GM12878 (cell line): ENCODE data around the gene EBF3. TPM values are rescaled to one million over a fixed set of nuclear protein-coding genes. Genes with fewer than 3 reads are reported as not detected.

ENCODE experiments used
- ATAC-seq: fragments of 200-7000 bp; cut with Tn5 transposase; 3 replicates; pipeline ENCODE4 v1.9.1; 2020; ENCODE audit warnings: mild to moderate bottlenecking, moderate library complexity
- BruUV-seq: library from RNA; stranded (reverse); fragments of 400-500 nt; replicated peaks from 2 replicates; lab custom pipeline; 2021; lab: Mats Ljungman, UMichigan
- CTCF ChIA-PET: fragments of 300-600 bp; sonication (Branson Sonifier 250); formaldehyde crosslinking; extraction: SDS; loops from one replicate; lab custom pipeline; 2021; ENCODE audit warnings: inconsistent platforms; lab: Yijun Ruan, JAX
- POLR2A ChIA-PET: fragments of 350-600 bp; formaldehyde crosslinking; extraction: SDS; loops from one replicate; lab custom pipeline; 2021; ENCODE audit warnings: inconsistent platforms; lab: Charles Lee
- RAD21 ChIA-PET: fragments of 300-600 bp; sonication (Branson Sonifier 250); formaldehyde crosslinking; loops from one replicate; lab custom pipeline; 2023; ENCODE audit warnings: antibody characterized with exemption; ENCODE audit not compliant: unreplicated experiment; lab: Charles Lee
- SMC1A ChIA-PET: fragments of 300-600 bp; sonication (Branson Sonifier 250); formaldehyde crosslinking; loops from one replicate; lab custom pipeline; 2023; ENCODE audit not compliant: unreplicated experiment, uncharacterized antibody; lab: Charles Lee
- DNase-seq: peaks from one replicate; pipeline ENCODE4 v3.0.0-alpha.2; 2011; ENCODE audit warnings: low read depth, low spot score
- FAIRE-seq: peaks from 3 replicates; lab custom pipeline; 2011; peaks lifted over from hg19 to GRCh38; lab: Jason Lieb, UNC
- H2AFZ ChIP-seq: 2 replicates; pipeline ENCODE4 v1.6.0; 2011; ENCODE audit warnings: low read depth, low read length, control low read depth; ENCODE audit not compliant: control insufficient read depth
- H3K27ac ChIP-seq: 2 replicates; pipeline ENCODE4 v1.5.1; 2011; ENCODE audit warnings: control low read depth; ENCODE audit not compliant: control insufficient read depth, insufficient read depth
- H3K27me3 ChIP-seq, 2 experiments: replicated peaks in 1 of 2; 2 replicates each; pipeline versions ENCODE4 v1.6.0 to v1.6.1; 2011; ENCODE audit warnings: low read length in 1 of 2; ENCODE audit not compliant: control insufficient read depth in 2 of 2, insufficient read depth in 2 of 2
- H3K36me3 ChIP-seq, 2 experiments: 2 replicates each; pipeline ENCODE4 v1.5.1; 2011; ENCODE audit warnings: low read length in 1 of 2; ENCODE audit not compliant: control insufficient read depth in 2 of 2, insufficient read depth in 2 of 2
- H3K4me1 ChIP-seq: 2 replicates; pipeline ENCODE4 v1.6.1; 2011; ENCODE audit warnings: mild to moderate bottlenecking, low read length, moderate library complexity, mixed read lengths; ENCODE audit not compliant: control insufficient read depth, insufficient read depth
- H3K4me2 ChIP-seq: 2 replicates; pipeline ENCODE4 v1.6.0; 2011; ENCODE audit warnings: control low read depth; ENCODE audit not compliant: control insufficient read depth, insufficient read depth
- H3K4me3 ChIP-seq: fragments of 200-600 bp; sonication (generic); 2 replicates; pipeline ENCODE4 v1.5.1; 2016
- H3K79me2 ChIP-seq: 2 replicates; pipeline ENCODE4 v1.6.0; 2011; ENCODE audit warnings: low read length; ENCODE audit not compliant: control insufficient read depth, insufficient read depth
- H3K9ac ChIP-seq: 2 replicates; pipeline ENCODE4 v1.8.0; 2011; ENCODE audit warnings: low read length, control low read depth, mixed read lengths; ENCODE audit not compliant: control insufficient read depth, insufficient read depth
- H3K9me3 ChIP-seq: replicated peaks from 3 replicates; pipeline ENCODE4 v1.5.1; 2011; ENCODE audit warnings: mild to moderate bottlenecking, low read length; ENCODE audit not compliant: control insufficient read depth, insufficient read depth
- H4K20me1 ChIP-seq: 2 replicates; pipeline ENCODE4 v1.6.0; 2011; ENCODE audit not compliant: control insufficient read depth, insufficient read depth
- RUNX3 ChIP-seq: IDR thresholded peaks from 2 replicates; pipeline ENCODE4 v1.6.1; 2012; ENCODE audit warnings: low read length, inconsistent platforms
- TBL1XR1 ChIP-seq: IDR thresholded peaks from 2 replicates; pipeline ENCODE4 v1.6.1; 2012; ENCODE audit warnings: low read depth, low read length, improper control_type of control experiment
- WGBS: methylation state at CpG from one replicate; pipeline ENCODE4 v1.1.6; 2016; ENCODE audit warnings: low lambda C conversion rate; ENCODE audit not compliant: insufficient replicate concordance, insufficient coverage; ENCODE audit errors: missing lambda C conversion rate; 5-methylcytosine and 5-hydroxymethylcytosine counted together
- in situ Hi-C: fragments of 300-500 bp; cut with MboI; formaldehyde crosslinking; loops from 9 replicates; pipeline ENCODE4 v1.14.3; 2018; ENCODE audit warnings: mixed read lengths
- intact Hi-C: fragments of 100-400 bp; cut with micrococcal nuclease; formaldehyde crosslinking; loops from one replicate; pipeline ENCODE4 v1.14.2; 2022; ENCODE audit not compliant: unreplicated experiment
- polyA plus RNA-seq, 11 experiments: library from polyadenylated mRNA; depleted of rRNA in 4 of 11; unstranded in 6 of 11; stranded (reverse) in 5 of 11; fragments of >200 nt; fragmentation: Nextera tagmentation in 4 of 11; fragmentation: Illumina TruSeq in 1 of 11; extraction: Ambion mirVana in 4 of 11; extraction: Trizol in 1 of 11; gene quantifications; 1 replicate in 1 of 11; 2 replicates in 10 of 11; pipeline versions ENCODE4 v1.2.1 to v1.2.3, GENCODE V29; 2011 to 2016; ENCODE audit warnings: inconsistent platforms in 2 of 11, missing spikeins in 2 of 11, low read depth in 1 of 11
- total RNA-seq, 4 experiments: library from RNA; depleted of rRNA in 3 of 4; stranded (reverse); fragments of >200 nt in 3 of 4; fragmentation: Illumina TruSeq in 1 of 4; extraction: Trizol in 1 of 4; gene quantifications; 2 replicates each; pipeline versions ENCODE4 v1.2.1 to v1.2.3, GENCODE V29; 2013 to 2021
- TF ChIP-seq, protein P1 (sequence below): fragments of 450-650 bp; formaldehyde crosslinking; IDR thresholded peaks from 2 replicates; pipeline ENCODE4 v1.4.0; 2022; ENCODE audit warnings: mild to moderate bottlenecking, moderate library complexity

Gene EBF3
- total and polyA plus RNA-seq, 10 of the 15 experiments (the other 5 are each of a cell fraction or from before 2014, with no cell fraction given), result not detected

GRCh38 chr10:129945941-129946760 is 17.9 kb downstream of the EBF3 start:
- Histone ChIP-seq H3K27ac (no peak overlapping the region), H3K4me3 (no peak overlapping the region), H3K79me2 (no peaks in the 10 kb centered on the region), H3K4me1 (no peaks in the 10 kb centered on the region), H2AFZ (no peak overlapping the region), H3K27me3 (no peaks in the 10 kb centered on the region; a peak in 1 of 4 replicates), H4K20me1 (no peaks in the 10 kb centered on the region), H3K9me3 (no peaks in the 10 kb centered on the region), H3K9ac (no peak overlapping the region), H3K4me2 (no peak overlapping the region), H3K36me3 (no peaks in the 10 kb centered on the region)
- FAIRE-seq (no peak), DNase-seq (no peak), ATAC-seq (no peak)
- POLR2A ChIA-PET, result no interaction called here
- CTCF ChIA-PET, result no interaction called here
- in situ Hi-C loops (no loop called here), intact Hi-C loops (no loop called here)
- WGBS, result 51% methylated on average over 26 of the region's 26 CpGs
- TF ChIP-seq, protein P1, sequence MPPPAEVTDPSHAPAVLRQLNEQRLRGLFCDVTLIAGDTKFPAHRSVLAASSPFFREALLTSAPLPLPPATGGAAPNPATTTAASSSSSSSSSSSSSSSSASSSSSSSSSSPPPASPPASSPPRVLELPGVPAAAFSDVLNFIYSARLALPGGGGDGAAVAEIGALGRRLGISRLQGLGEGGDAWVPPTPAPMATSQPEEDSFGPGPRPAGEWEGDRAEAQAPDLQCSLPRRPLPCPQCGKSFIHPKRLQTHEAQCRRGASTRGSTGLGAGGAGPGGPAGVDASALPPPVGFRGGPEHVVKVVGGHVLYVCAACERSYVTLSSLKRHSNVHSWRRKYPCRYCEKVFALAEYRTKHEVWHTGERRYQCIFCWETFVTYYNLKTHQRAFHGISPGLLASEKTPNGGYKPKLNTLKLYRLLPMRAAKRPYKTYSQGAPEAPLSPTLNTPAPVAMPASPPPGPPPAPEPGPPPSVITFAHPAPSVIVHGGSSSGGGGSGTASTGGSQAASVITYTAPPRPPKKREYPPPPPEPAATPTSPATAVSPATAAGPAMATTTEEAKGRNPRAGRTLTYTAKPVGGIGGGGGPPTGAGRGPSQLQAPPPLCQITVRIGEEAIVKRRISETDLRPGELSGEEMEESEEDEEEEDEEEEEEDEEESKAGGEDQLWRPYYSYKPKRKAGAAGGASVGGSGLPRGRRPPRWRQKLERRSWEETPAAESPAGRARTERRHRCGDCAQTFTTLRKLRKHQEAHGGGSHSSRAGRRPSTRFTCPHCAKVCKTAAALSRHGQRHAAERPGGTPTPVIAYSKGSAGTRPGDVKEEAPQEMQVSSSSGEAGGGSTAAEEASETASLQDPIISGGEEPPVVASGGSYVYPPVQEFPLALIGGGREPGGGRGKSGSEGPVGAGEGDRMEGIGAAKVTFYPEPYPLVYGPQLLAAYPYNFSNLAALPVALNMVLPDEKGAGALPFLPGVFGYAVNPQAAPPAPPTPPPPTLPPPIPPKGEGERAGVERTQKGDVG (CRISPR knock-in tag), result no peak
- TF ChIP-seq RUNX3 (no peak), TBL1XR1 (no peak)
- SMC1A ChIA-PET, result no interaction called here
- RAD21 ChIA-PET, result no interaction called here
- no TSS peak for BruUV-seq
